DMS114 treated with DMSO at 0.1 percent for 48 hours (cell line): ENCODE results near the gene URAD.
"Not testable (repeated sequence)": the region's sequence is repeated elsewhere in the genome, so short reads cannot be mapped to it uniquely, and the experiment has no call there.

ENCODE experiments used
- DNase-seq: peaks from one replicate; lab custom pipeline; 2025; ENCODE audit not compliant: unreplicated experiment; lab: John Stamatoyannopoulos, UW

URAD gene

DNA sequence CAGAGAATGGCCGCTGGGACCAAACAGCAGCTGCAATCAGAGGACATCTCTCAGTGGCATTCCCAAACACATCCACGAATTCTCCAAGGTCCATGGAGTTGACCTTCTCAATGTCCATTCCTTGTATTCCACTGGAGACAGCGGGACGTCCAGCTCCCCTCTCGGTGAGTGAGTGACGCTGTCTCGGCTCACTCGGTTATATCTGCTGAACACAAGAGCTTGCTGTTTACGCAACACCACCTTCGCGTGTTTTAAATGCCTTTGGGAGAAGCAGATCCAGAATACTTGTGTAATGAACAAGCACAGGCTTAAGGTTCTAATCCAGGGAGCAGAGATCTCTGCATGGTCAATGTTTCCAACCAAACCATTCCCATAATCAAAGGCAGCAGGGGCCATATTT lies at the start of gene URAD:
Gene URAD, minus strand, starts transcription at position 174 of the 400 bp plus-strand sequence. Its CDS starts 56 bp downstream, at position 118.
- DNase-seq, result no peak

- no peak for DNase-seq
Observed at GRCh38 chr13:28037399-28037798, 48.9 kb upstream of the URAD start.

- no peak for DNase-seq
Observed at GRCh38 chr13:28035146-28035782, 46.8 kb upstream of the URAD start.

GRCh38 chr13:28033894-28034655 lies 45.6 kb upstream of the URAD start:
- DNase-seq, result no peak

- not testable (repeated sequence) for DNase-seq
Observed at GRCh38 chr13:28032438-28032837, 43.9 kb upstream of the URAD start.

GRCh38 chr13:28031896-28032288 lies 43.4 kb upstream of the URAD start:
- no peak for DNase-seq

DNA sequence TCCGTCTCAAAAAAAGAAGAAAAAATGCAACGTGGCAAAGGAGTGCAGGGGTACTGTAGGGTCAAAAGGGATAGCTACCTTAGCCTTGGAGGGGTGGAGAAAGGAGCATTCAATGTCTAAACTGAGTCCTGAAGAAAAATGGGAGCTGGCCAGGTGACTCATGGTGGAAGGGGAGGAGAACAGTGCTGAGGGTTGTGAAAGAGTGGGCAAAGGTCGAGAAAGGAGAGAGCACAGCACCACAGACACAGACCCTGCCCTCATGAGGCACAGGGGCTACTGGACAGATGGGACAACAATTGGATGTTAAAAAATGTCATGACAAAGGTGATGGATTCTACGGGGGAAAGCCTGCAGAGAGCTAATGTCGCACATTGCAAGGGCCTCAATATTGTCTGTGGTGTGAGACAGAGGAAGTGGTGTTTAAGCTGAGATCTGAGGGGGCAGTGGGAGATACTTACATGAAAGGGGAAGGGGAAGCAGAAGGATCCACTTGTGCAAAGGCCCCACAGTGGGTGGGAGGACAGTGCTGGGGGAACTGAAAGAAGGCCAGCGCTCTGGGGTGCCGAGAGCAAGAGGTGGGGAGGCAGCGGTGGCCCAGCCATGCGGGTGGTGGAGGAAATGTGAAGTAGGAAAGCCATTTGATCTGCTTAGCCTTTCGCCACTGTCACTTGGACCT lies 42.9 kb upstream of the URAD start:
- DNase-seq, result no peak

GRCh38 chr13:28027607-28028364 lies 39.3 kb upstream of the URAD start:
- DNase-seq, result no peak

GRCh38 chr13:28027071-28027470 lies 38.6 kb upstream of the URAD start:
- DNase-seq, result no peak

DNA sequence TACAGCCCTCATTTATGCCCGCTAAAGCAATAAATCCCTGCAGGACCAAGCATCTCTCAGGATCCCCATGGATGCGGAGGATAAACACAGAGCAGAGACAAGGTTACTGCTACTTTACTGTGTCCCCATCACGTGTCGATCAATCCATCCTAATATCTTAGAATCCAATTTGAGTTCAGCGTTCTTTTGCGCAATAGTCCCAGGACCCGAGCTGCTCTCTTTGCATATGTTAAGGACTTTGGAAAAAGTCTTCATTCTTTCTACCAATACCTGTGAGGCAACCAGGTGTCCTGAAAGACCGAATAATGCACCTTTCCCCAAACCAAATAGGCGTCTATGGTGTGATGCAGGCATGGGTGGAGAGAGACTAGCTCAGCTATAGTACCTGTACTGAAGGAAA lies 38.0 kb upstream of the URAD start:
- DNase-seq, result no peak

DNA sequence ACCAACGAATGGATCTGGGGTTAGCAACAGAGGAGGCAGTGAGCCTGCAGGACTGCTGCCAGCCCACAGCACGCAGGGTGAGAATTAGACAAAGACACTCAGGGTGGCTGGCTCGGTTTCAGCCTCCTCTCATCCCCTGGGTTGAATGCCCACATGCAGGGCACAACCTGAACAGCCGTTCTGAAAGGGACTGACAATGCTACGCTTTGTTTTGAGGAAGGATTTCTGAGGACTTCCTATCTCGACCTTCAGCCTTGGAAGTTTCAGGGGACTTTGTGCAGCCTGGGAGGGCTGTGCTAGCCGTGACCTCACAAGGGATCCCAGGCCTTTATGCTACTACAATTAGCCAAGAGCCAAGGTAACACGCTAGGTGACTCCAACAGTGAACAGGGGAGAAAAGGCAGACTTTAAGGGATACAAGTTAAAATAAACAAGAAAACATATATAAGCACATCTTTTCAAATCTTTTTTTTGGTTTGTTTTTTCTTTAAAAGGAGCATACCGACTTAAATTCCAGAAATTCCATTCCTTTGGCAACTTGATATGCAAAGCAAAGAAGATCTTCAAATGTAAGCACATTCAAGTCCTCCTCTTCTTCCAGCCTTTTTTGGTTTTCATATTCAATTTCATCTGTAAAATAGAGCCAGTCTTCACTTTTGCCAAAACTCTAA lies 34.5 kb upstream of the URAD start:
- DNase-seq, result no peak

DNA sequence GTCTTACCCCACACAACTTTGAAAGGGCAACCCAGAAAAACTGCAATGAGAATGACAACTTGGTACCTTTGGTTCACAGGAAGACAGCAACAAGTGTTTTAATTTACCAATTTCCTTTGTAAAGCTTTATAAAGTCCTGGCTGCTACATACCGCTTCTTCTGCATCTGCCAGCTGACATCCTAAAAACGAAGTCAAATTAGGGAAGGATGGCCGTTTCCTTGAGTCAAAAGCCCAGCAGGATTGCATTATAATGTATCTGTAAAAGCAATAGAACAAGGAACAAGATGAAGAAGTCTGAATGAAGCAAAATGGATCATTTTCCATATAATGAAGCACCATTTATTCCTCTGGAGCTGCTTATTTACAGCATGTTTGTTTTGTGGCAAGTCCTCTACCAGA lies 25.8 kb upstream of the URAD start:
- no peak for DNase-seq

- no peak for DNase-seq
Observed at GRCh38 chr13:28013482-28013881, 25.0 kb upstream of the URAD start.

GRCh38 chr13:28012896-28013295 lies 24.4 kb upstream of the URAD start:
- no peak for DNase-seq

- DNase-seq, result no peak
Observed at GRCh38 chr13:28012383-28012782, 23.9 kb upstream of the URAD start.

DNA sequence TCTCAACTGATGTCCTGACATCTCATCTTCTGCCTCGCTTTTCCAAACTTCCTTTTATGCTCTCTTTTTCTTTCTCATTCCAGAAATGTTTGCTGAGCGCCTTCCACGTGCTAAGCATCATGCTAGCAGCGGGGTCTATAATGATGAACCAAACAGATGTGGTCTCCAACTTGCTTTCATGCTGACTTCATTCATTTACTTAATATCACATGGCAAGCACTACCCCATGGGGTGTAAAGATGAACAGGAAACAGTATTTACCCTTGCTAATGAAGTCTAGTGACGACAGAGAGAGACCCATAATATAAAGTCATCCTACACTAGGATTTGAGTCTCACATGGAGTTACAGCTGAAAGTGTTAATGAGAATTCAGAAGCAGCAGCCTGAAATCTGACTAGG lies 21.6 kb upstream of the URAD start:
- no peak for DNase-seq

GRCh38 chr13:28005016-28005415 lies 16.5 kb upstream of the URAD start:
- not testable (repeated sequence) for DNase-seq

GRCh38 chr13:28002886-28003698 lies 14.6 kb upstream of the URAD start:
- DNase-seq, result no peak

GRCh38 chr13:28001837-28002473 lies 13.5 kb upstream of the URAD start:
- no peak for DNase-seq

DNA sequence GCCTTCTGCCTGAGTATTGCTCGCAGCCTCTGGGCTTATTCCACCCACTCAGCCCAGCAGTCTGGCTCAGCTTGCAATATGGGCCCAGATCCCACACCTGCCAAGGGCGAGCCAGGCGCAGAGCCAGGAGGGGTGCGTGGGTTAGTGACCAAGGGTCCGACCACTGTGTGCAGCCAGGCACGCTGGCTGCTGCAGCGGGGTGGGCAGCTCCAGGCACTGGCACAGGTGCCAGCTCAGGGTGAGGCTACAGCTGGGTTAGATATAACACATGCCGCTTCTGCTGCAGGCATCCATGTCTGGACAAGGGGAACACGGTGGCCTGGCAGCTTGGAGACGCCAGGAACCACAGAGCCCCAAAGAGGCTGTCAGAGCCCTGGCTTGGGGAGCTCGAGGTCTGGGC lies 12.6 kb upstream of the URAD start:
- no peak for DNase-seq
